ENCODE results near the gene IGSF9. TPM values are rescaled to one million over a fixed set of nuclear protein-coding genes. Genes with fewer than 3 reads are reported as not detected.

The IGSF9 gene
- total RNA-seq, 4 donors from 2014 or later = 0.17 to 0.23 TPM; not detected in 2

GRCh38 chr1:159961636-159962035 lies 16.2 kb upstream of the IGSF9 start:
- Histone ChIP-seq H3K27me3 (no peaks in the 10 kb centered on the region), H3K4me1 (peaks cover 0 to 6% (median 3%) of the 10 kb centered on the region in 4 donors), H3K27ac (replicated peaks in 1 of 4) (peak overlapping the region in 1 of 4 donors; percentile 7), H3K36me3 (no peaks in the 10 kb centered on the region), H3K4me3 (peak overlapping the region in 2 of 4 donors; percentile 5 to 10), H3K9me3 (no peaks in the 10 kb centered on the region)
- no peak for DNase-seq (ENCODE audit: extremely low spot score)
- intact Hi-C loops (cut with DNase I) = no loop called here
- TF ChIP-seq POLR2A (IDR thresholded peaks at IDR 0.05; ENCODE audit: low read depth) (no peak), EP300 (IDR thresholded peaks at IDR 0.05) (no peak), CTCF (IDR thresholded peaks at IDR 0.05) (no peak), POLR2AphosphoS5 (IDR thresholded peaks at IDR 0.05) (no peak)
- 83% methylated on average over 14 of the region's 15 CpGs for WGBS

DNA sequence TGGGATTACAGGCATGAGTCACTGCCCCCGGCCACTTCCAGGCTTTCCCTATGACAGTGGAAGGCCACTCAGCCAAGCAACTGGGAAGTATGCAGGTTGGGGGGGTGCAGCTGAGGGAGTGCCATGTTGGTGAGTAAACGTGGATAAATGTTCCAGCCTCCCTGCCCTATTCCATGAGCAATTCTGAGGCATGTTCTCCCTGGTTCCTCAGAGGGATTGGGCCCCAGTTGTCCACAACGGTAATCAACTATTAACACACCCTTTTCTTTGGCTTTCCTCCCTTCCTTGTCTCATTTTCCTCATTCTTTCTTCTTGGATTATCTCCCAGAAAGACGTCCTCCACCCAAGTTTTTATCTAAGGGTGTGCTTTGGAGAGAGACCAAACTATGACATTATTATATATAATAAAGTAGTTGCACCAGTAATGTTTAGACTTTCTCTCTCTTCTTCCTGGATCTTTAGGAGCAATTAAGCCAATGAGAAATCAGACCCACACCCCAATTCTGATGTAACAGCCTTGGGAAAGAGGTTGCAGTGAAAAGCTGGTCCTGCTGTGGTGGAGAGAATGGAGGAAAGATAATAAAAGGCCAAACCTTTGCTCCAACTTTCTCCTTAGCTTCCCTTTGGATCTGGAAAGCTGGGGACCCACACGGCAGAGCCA lies 15.4 kb upstream of the IGSF9 start:
- no peak for DNase-seq (ENCODE audit: extremely low spot score)
- Histone ChIP-seq H3K4me1 (peaks cover 0 to 6% (median 3%) of the 10 kb centered on the region in 4 donors), H3K36me3 (no peaks in the 10 kb centered on the region), H3K4me3 (peak overlapping the region in 2 of 4 donors; percentile 5 to 28), H3K27ac (replicated peaks in 1 of 4) (peak overlapping the region in 1 of 4 donors; percentile 40), H3K27me3 (no peaks in the 10 kb centered on the region), H3K9me3 (no peaks in the 10 kb centered on the region)
- 34% methylated on average over 5 of the region's 5 CpGs for WGBS
- TF ChIP-seq POLR2A (IDR thresholded peaks at IDR 0.05; ENCODE audit: low read depth) = no peak
- TF ChIP-seq CTCF (IDR thresholded peaks at IDR 0.05) = no peak
- TF ChIP-seq EP300 (IDR thresholded peaks at IDR 0.05) = no peak
- TF ChIP-seq POLR2AphosphoS5 (IDR thresholded peaks at IDR 0.05) = peak in 1 of 2 donors; percentile 16
- intact Hi-C loops (cut with DNase I) = no loop called here

- Histone ChIP-seq H3K27me3 (no peaks in the 10 kb centered on the region), H3K27ac (replicated peaks in 1 of 4) (no peak overlapping the region), H3K4me3 (no peak overlapping the region), H3K4me1 (peaks cover 0 to 6% (median 3%) of the 10 kb centered on the region in 4 donors), H3K36me3 (no peaks in the 10 kb centered on the region), H3K9me3 (no peaks in the 10 kb centered on the region)
- DNase-seq (ENCODE audit: extremely low spot score) = no peak
- no peak for TF ChIP-seq CTCF (IDR thresholded peaks at IDR 0.05)
- WGBS = 71% methylated on average over 4 of the region's 4 CpGs
- intact Hi-C loops (cut with DNase I) = no loop called here
Measured at GRCh38 chr1:159959451-159959850, 14.0 kb upstream of the IGSF9 start.

DNA sequence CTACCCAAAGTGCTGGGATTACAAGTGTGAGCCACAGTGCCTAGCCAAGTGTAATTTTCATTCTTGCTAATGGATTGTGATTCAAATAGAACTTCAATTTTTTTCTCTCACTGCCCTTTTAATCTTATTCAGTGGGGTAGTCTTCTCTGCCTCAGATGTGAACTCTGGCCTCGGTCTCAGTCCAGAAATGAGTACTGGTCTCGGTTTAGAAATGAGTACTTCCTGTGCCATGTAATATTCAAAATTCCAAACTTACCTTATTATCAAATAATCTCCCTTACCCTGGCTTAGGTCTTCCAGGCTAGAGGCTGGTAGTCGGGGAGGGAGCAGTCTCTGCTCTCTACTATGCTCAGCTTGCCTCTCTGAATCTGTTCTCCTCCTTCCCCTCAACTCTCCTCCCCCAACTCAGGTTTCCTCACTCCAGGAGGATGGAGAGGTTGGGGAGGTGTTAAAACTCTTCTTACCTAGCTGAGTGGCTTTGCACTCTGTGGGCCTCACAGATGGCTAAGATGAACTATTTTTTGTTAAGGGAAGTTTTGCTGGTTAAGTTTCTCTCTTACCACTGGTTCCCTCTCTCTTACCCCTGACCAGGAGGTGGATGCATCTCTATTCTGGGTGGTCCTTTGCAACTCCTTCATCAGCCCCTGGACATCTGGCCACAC lies 13.4 kb upstream of the IGSF9 start:
- DNase-seq (ENCODE audit: extremely low spot score) = no peak
- Histone ChIP-seq H3K9me3 (no peaks in the 10 kb centered on the region), H3K27me3 (no peaks in the 10 kb centered on the region), H3K4me1 (peaks cover 0 to 6% (median 3%) of the 10 kb centered on the region in 4 donors), H3K4me3 (no peak overlapping the region), H3K36me3 (no peaks in the 10 kb centered on the region), H3K27ac (replicated peaks in 1 of 4) (no peak overlapping the region)
- no peak for TF ChIP-seq EP300 (IDR thresholded peaks at IDR 0.05)
- no peak for TF ChIP-seq POLR2A (IDR thresholded peaks at IDR 0.05; ENCODE audit: low read depth)
- TF ChIP-seq POLR2AphosphoS5 (IDR thresholded peaks at IDR 0.05) = no peak
- TF ChIP-seq CTCF (IDR thresholded peaks at IDR 0.05) = no peak
- intact Hi-C loops (cut with DNase I) = no loop called here
- 74% methylated on average over 3 of the region's 3 CpGs for WGBS
